Ishikawa (cell line): Measurements from ENCODE around the gene MAFB.

Experiments used
- CEBPB ChIP-seq: IDR thresholded peaks from 2 replicates; pipeline ENCODE4 v1.6.1; 2012
- CREB1 ChIP-seq: IDR thresholded peaks from 2 replicates; pipeline ENCODE4 v1.6.1; 2012; ENCODE audit warnings: low read depth
- EGR1 ChIP-seq: IDR thresholded peaks from 2 replicates; pipeline ENCODE4 v1.6.1; 2012
- EP300 ChIP-seq: IDR thresholded peaks from 2 replicates; pipeline ENCODE4 v1.6.1; 2012; ENCODE audit warnings: borderline replicate concordance
- FOXM1 ChIP-seq: IDR thresholded peaks from 2 replicates; pipeline ENCODE4 v1.6.1; 2012; ENCODE audit warnings: low read depth, borderline replicate concordance
- MAX ChIP-seq: IDR thresholded peaks from 2 replicates; pipeline ENCODE4 v1.6.1; 2012
- NFIC ChIP-seq: IDR thresholded peaks from 2 replicates; pipeline ENCODE4 v1.6.1; 2012
- RAD21 ChIP-seq: IDR thresholded peaks from 2 replicates; pipeline ENCODE4 v1.6.1; 2012; ENCODE audit warnings: low read depth
- REST ChIP-seq: IDR thresholded peaks from 2 replicates; pipeline ENCODE4 v1.6.1; 2012; ENCODE audit warnings: low read depth, mild to moderate bottlenecking
- TAF1 ChIP-seq: IDR thresholded peaks from 2 replicates; pipeline ENCODE4 v1.6.1; 2012; ENCODE audit warnings: low read depth, mild to moderate bottlenecking
- TCF12 ChIP-seq: IDR thresholded peaks from 2 replicates; pipeline ENCODE4 v1.6.1; 2012; ENCODE audit warnings: low read depth
- TEAD4 ChIP-seq: IDR thresholded peaks from 2 replicates; pipeline ENCODE4 v1.6.1; 2012
- USF1 ChIP-seq: IDR thresholded peaks from 2 replicates; pipeline ENCODE4 v1.6.1; 2012
- YY1 ChIP-seq: IDR thresholded peaks from 2 replicates; pipeline ENCODE4 v1.6.1; 2012; ENCODE audit warnings: low read depth
- ZBTB7A ChIP-seq: IDR thresholded peaks from 2 replicates; pipeline ENCODE4 v1.6.1; 2012; ENCODE audit warnings: low read depth

Gene MAFB

GRCh38 chr20:40638414-40638813 lies 50.6 kb downstream of the MAFB start:
- TF ChIP-seq TEAD4 (no peak), CREB1 (no peak), RAD21 (no peak), USF1 (no peak)

- TF ChIP-seq TAF1 (no peak), CEBPB (no peak), CREB1 (no peak), FOXM1 (no peak), NFIC (no peak), ZBTB7A (no peak), EGR1 (no peak), YY1 (no peak), RAD21 (no peak), MAX (no peak), REST (no peak), EP300 (no peak), TCF12 (no peak), USF1 (no peak), TEAD4 (no peak)
These were observed 51.9 kb downstream of the MAFB start for GRCh38 chr20:40637176-40637575.

GRCh38 chr20:40636486-40636885 lies 52.5 kb downstream of the MAFB start:
- no peak for TF ChIP-seq CEBPB
- no peak for TF ChIP-seq TEAD4
- no peak for TF ChIP-seq EP300
- no peak for TF ChIP-seq REST
- TF ChIP-seq YY1: no peak
- no peak for TF ChIP-seq USF1
- TF ChIP-seq FOXM1: no peak
- TF ChIP-seq NFIC: no peak
- TF ChIP-seq TAF1: no peak
- TF ChIP-seq EGR1: no peak
- no peak for TF ChIP-seq RAD21
- no peak for TF ChIP-seq CREB1
- TF ChIP-seq MAX: no peak
- no peak for TF ChIP-seq TCF12
- no peak for TF ChIP-seq ZBTB7A

- TF ChIP-seq CREB1 (no peak), TAF1 (no peak), CEBPB (no peak), EGR1 (no peak), MAX (no peak), YY1 (no peak), REST (no peak)
These were observed 53.1 kb downstream of the MAFB start for GRCh38 chr20:40635971-40636370.
